Fibroblast of skin of right biceps (primary cell): Measurements from ENCODE around the gene PTPRU.

Source experiments
- DNase-seq: peaks from one replicate; pipeline ENCODE4 v3.0.0-alpha.2; 2013

The PTPRU gene

GRCh38 chr1:29343476-29343875 lies 107.2 kb downstream of the PTPRU start:
- no peak for DNase-seq

DNA sequence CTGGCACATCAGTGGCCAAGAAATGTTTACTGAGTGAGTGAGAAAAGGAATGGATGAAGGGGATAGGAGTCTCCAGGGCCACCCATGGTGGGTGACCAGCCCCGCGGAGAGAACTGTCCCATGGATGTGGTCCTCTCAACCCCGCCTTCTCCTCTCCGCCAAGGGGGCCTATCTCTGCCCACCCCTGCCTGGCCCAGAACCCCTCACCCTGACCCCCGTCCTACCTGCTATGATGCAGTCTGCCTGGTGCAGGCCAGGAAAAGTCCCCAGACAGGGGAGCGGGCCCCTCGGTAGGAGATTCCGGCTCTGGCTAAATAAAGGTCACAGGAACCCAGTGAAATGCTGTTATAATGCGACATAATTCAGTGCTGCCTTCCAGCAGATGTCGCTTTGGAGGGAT lies 107.6 kb downstream of the PTPRU start:
- DNase-seq: no peak

DNA sequence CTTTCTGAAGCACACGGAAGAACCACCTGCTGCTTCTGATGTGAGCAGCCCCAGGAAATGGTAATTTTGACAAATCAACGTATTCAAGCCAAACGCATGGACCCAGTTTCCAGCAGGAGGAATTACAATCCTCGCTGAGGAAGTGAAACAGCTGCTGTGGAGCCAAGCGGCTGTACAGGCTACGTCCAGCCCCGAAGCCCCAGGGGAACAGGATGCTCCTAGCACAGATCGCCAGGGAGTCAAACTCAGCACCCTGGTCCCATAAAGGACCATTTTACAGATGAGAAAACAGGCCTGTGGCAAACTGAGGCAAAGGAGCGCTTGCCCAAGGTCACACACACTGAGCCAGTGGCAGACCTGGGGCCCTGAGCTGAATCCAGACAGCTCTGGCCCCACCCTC lies 108.0 kb downstream of the PTPRU start:
- no peak for DNase-seq

- no peak for DNase-seq
These were observed 110.3 kb downstream of the PTPRU start for GRCh38 chr1:29346576-29346975.

- DNase-seq: no peak
These were observed 113.7 kb downstream of the PTPRU start for GRCh38 chr1:29349871-29350491.

DNA sequence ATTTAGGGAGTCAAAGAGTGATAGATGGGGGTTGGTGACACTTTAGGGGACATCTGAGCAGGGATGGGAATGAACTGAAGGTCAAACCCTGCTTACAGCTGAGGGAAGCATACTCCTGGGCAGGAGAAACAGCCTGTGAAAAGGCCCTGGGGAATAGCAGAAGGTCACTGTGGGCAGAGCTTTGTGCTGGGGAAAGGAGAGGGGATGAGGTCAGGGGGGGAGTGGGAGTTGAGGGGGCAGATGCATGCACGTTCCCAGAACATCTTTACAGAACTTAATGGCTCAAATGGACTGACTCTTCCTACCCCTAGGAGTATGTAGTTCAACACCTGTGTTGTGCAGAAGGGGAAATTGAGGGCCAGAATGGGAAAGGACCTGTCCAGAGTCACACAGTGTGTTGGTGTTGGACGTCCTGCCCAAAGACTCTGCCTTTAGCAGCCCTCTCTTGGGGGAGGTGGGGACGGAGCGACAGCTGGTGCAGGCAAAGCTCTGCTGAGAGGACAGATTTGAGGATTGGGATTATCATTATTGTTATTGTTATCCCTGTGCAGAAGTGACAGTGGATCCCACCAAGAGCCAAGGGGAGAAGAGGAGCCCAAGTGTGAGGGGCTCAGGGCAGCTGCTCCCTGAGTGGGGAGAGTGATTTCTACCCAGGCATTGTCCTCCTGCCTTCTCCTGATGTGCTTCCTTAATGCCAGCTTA lies 116.5 kb downstream of the PTPRU start:
- no peak for DNase-seq

DNA sequence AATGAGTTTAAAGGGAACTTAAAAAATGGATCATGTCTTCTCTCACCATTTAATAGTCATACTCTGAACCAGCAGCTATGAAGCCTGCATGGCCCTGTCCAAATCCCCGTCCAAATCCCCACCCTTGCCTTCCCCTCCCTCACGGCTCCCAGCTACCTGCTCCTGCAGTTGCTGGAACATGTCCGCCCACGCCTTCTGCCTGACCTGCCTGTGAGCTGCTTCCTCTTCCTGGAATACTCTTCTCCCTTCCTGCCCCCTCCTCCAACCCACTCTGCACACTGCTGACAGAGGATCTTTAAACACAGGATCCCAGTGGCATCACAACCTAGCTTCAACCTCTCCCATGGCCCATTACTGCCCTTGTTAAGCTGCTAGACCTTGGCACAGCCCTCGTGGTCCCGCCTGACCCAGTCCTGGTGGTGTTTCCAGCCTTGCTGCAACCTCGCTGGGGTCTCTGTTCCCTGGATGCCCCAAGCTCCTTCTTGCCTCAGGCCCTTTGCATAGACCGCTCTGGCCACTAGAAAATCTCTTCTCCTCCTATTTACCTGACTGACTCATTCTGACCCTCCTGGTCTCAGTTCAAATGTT lies 118.3 kb downstream of the PTPRU start:
- no peak for DNase-seq

- no peak for DNase-seq
These were observed 119.1 kb downstream of the PTPRU start for GRCh38 chr1:29355375-29355774.

GRCh38 chr1:29356663-29357062 lies 120.3 kb downstream of the PTPRU start:
- DNase-seq: no peak

DNA sequence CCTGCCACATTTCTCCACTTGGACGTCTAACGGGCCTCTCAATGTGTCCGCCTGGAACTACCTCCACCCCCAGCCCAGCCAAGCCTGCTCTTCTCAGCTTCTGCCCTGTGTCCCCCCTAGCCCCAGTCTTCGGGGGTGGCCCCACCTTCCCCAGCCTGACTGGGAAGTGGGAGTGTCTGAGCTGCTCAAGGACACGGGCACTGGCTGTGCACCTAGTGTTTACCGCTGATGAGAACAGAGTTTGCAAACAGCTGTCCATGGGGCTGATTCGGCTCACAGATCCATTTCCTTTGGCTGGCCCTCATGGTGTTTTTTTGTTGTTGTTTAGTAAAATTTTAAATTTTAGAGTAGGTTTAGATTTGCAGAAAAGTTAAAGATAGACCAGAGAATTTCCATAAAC lies 121.1 kb downstream of the PTPRU start:
- no peak for DNase-seq

DNA sequence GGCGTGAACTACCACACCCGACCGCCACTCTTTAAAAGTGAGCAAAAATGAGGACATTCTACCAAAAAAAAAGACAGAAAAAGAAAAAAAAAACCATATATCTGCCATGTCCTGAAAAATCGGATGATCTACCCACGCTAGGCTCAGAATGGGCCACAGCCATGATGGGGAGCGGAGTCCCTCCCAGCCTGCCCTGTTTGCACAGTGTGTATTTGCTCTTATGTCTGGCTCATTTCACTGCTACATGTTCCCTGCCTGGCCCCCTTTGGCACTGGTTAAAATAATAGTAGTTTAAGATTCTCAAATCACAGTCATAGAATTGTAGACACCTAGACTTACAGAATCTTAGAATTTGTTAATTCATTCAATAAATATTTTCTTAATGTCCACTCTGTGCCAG lies 121.9 kb downstream of the PTPRU start:
- no peak for DNase-seq

- DNase-seq: no peak
These were observed 124.4 kb downstream of the PTPRU start for GRCh38 chr1:29360768-29361167.

DNA sequence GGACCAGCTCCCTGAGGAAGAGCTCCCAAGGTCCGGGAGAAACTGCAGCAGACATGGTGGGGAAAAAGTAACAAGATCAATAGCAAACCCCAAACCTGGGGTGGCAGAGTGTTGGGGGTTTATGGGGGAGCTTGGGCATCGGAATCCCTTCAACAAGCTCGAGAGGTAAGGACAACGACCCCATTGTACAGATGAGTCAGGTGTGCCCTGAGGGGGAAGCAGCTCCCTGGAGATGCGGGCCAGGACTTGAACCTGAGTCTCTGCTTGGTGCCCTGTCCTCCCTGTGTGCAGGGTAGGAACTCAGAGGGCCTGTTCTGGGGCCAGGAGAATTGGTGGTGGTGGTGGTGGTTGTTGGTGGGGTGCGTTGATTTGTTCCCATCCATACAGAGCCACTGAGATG lies 125.4 kb downstream of the PTPRU start:
- DNase-seq: no peak

DNA sequence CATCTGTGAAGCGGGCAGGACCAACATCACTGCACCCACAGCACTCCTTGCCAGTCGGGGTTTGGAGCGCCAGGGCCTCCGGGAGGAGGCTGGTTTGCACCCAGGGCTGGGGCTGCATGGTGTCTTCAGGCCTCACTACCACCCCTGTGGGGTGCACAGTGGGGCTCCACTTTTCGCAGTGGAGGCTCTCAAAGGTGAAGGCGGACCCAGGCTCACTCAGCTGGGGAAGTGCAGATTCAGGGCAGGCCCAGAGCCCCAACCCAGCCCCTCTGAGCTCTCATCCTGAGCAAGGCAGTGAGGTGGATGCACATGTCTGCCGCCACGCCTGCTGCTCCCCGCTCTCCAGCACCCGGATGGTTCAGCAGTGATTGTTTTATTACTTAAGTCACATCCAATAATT lies 125.8 kb downstream of the PTPRU start:
- no peak for DNase-seq

DNA sequence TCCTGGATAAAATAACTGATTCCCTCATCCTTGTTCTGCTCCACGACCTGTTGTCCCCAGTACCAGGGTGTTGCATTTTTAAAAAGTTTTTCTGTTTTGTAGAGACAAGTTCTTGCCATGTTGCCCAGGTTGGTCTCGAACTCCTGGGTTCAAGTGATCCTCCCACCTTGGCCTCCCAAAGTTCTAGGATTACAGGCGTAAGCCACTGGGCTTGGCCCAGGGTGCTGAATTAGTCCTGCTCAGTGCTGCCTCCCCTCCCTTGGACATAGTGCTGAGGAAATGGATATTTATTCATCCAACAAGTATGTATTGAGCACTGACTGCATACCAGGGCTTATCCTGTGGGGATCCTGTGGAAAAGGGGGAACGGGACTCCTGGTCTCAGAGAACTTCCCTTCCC lies 126.4 kb downstream of the PTPRU start:
- DNase-seq: no peak

GRCh38 chr1:29363536-29363935 lies 127.2 kb downstream of the PTPRU start:
- DNase-seq: no peak

GRCh38 chr1:29364101-29364678 lies 127.9 kb downstream of the PTPRU start:
- DNase-seq: no peak

GRCh38 chr1:29365906-29366670 lies 129.8 kb downstream of the PTPRU start:
- DNase-seq: no peak

GRCh38 chr1:29368936-29369932 lies 132.9 kb downstream of the PTPRU start:
- DNase-seq: no peak

- DNase-seq: no peak
These were observed 133.7 kb downstream of the PTPRU start for GRCh38 chr1:29370067-29370466.

DNA sequence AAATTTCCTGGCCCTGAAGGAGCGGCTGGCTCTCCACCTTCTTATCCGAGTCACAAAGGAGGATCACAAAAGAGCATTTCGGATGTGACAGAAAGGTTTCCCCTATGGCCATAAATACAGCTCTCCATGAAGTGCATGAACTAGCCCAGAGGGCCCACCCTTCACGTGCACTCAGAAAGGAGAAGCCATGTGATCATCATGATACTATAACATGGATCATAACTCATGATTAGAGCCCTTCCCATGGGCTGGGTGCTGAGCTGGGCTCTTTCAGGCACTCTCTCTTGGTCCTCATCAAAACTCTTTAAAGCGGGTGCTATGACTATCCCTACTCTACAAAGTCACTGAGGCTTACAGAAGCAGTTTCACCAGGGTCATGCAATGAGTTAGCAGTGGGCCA lies 135.0 kb downstream of the PTPRU start:
- DNase-seq: no peak

- DNase-seq: no peak
These were observed 135.8 kb downstream of the PTPRU start for GRCh38 chr1:29372108-29372507.
